HG03139 (cell line): ENCODE results near the gene MAT1A.
A peak's percentile ranks its signal among the peaks of the same experiment; 100 is the strongest.
"Not testable (repeated sequence)": the region's sequence is repeated elsewhere in the genome, so short reads cannot be mapped to it uniquely, and the experiment has no call there.

ENCODE experiments used
- ATAC-seq: cut with Tn5 transposase; IDR thresholded peaks from one replicate; pipeline ENCODE4 v1.9.1; 2021; ENCODE audit not compliant: unreplicated experiment

Gene MAT1A

GRCh38 chr10:80265740-80266512, 23.5 kb downstream of the MAT1A start:
- ATAC-seq = no peak

GRCh38 chr10:80264081-80265056, 25.1 kb downstream of the MAT1A start:
- no peak for ATAC-seq

GRCh38 chr10:80261316-80262030, 28.0 kb downstream of the MAT1A start:
- no peak for ATAC-seq

GRCh38 chr10:80260295-80261243, 28.9 kb downstream of the MAT1A start:
- no peak for ATAC-seq

GRCh38 chr10:80259405-80259871, 30.0 kb downstream of the MAT1A start:
- ATAC-seq = no peak

GRCh38 chr10:80256798-80257197, 32.7 kb downstream of the MAT1A start:
- ATAC-seq = not testable (repeated sequence)

GRCh38 chr10:80254726-80255125, 34.7 kb downstream of the MAT1A start:
- not testable (repeated sequence) for ATAC-seq

GRCh38 chr10:80253963-80254271, 35.5 kb downstream of the MAT1A start:
- ATAC-seq = not testable (repeated sequence)

GRCh38 chr10:80253266-80253962, 36.0 kb downstream of the MAT1A start:
- ATAC-seq = peak; percentile 68

GRCh38 chr10:80252296-80252887, 37.1 kb downstream of the MAT1A start:
- no peak for ATAC-seq

- not testable (repeated sequence) for ATAC-seq
These were observed 37.7 kb downstream of the MAT1A start for GRCh38 chr10:80251703-80252280.

GRCh38 chr10:80250399-80250798, 39.1 kb downstream of the MAT1A start:
- ATAC-seq = not testable (repeated sequence)

GRCh38 chr10:80249906-80250305, 39.6 kb downstream of the MAT1A start:
- ATAC-seq = not testable (repeated sequence)

GRCh38 chr10:80247611-80248010, 41.8 kb downstream of the MAT1A start:
- not testable (repeated sequence) for ATAC-seq

GRCh38 chr10:80244371-80244770, 45.1 kb downstream of the MAT1A start:
- not testable (repeated sequence) for ATAC-seq

GRCh38 chr10:80242341-80242740, 47.1 kb downstream of the MAT1A start:
- ATAC-seq = not testable (repeated sequence)

- not testable (repeated sequence) for ATAC-seq
These were observed 53.0 kb downstream of the MAT1A start for GRCh38 chr10:80236457-80236856.
